Vagina (tissue), 2 donors: ENCODE results near the gene TACR1. TPM values are rescaled to one million over a fixed set of nuclear protein-coding genes. Genes with fewer than 3 reads are reported as not detected.

Experiments
- DNase-seq, 2 donors: peaks; one replicate each; pipeline ENCODE4 v3.0.0-alpha.2; 2017; ENCODE audit errors: extremely low spot score in 2 of 2
- H3K27ac ChIP-seq: fragments of 200-600 bp; sonication (generic); one replicate; pipeline ENCODE4 v1.5.1; 2019
- H3K27me3 ChIP-seq: fragments of 200-600 bp; sonication (generic); one replicate; pipeline ENCODE4 v1.5.1; 2019
- H3K36me3 ChIP-seq, 2 donors: fragments of 200-600 bp; sonication (generic); one replicate each; pipeline ENCODE4 v1.5.1; 2017 to 2019
- H3K4me1 ChIP-seq: fragments of 200-600 bp; sonication (generic); one replicate; pipeline ENCODE4 v1.5.1; 2019
- H3K4me3 ChIP-seq, 2 donors: fragments of 200-600 bp; sonication (generic); 1 replicate in 1 of 2; 2 replicates in 1 of 2; pipeline ENCODE4 v1.5.1; 2016 to 2019
- H3K9me3 ChIP-seq: fragments of 200-600 bp; sonication (generic); one replicate; pipeline ENCODE4 v1.5.1; 2019
- CTCF ChIP-seq, 3 experiments: fragments of 450-650 bp in 2 of 3; fragments of 200-600 bp in 1 of 3; sonication (generic) in 1 of 3; IDR thresholded peaks; one replicate each; pipeline ENCODE4 v1.5.1; 2017 to 2019; ENCODE audit warnings: antibody characterized with exemption in 3 of 3, mild to moderate bottlenecking in 2 of 3, moderate library complexity in 2 of 3
- POLR2A ChIP-seq, 2 donors: fragments of 450-650 bp; IDR thresholded peaks; one replicate each; pipeline ENCODE4 v1.6.1; 2017; ENCODE audit warnings: antibody characterized with exemption in 2 of 2, mild to moderate bottlenecking in 2 of 2, moderate library complexity in 2 of 2
- POLR2AphosphoS5 ChIP-seq, 2 donors: sonication (generic); formaldehyde crosslinking; IDR thresholded peaks; one replicate each; pipeline ENCODE4 v1.9.0; 2017; ENCODE audit warnings: antibody characterized with exemption in 2 of 2, mild to moderate bottlenecking in 2 of 2, low read depth in 1 of 2; ENCODE audit not compliant: insufficient read depth in 1 of 2
- intact Hi-C: fragments of 100-400 bp; cut with DNase I; formaldehyde crosslinking; loops from one replicate; pipeline ENCODE4 v1.15.1; 2023
- total RNA-seq: library from RNA; depleted of rRNA; stranded (reverse); fragments of >200 nt; gene quantifications from one replicate; pipeline ENCODE4 v1.2.3, GENCODE V29; 2016

Gene TACR1
- total RNA-seq, 1 donor from 2014 or later = 8.3 TPM

GRCh38 chr2:75018162-75018561 lies 181.2 kb downstream of the TACR1 start:
- Histone ChIP-seq H3K27ac (no peak overlapping the region), H3K9me3 (no peaks in the 10 kb centered on the region), H3K4me3 (no peak overlapping the region), H3K4me1 (no peaks in the 10 kb centered on the region), H3K36me3 (no peaks in the 10 kb centered on the region), H3K27me3 (no peaks in the 10 kb centered on the region)
- no peak for DNase-seq
- intact Hi-C loops = no loop called here
- TF ChIP-seq POLR2A (IDR thresholded peaks at IDR 0.05) = no peak
- no peak for TF ChIP-seq POLR2AphosphoS5 (IDR thresholded peaks at IDR 0.05; ENCODE audit: insufficient read depth in 1 of 2, low read depth in 1 of 2)
- TF ChIP-seq CTCF (IDR thresholded peaks at IDR 0.05) = no peak

- TF ChIP-seq CTCF (IDR thresholded peaks at IDR 0.05) (no peak), POLR2A (IDR thresholded peaks at IDR 0.05) (no peak), POLR2AphosphoS5 (IDR thresholded peaks at IDR 0.05; ENCODE audit: insufficient read depth in 1 of 2, low read depth in 1 of 2) (no peak)
- no peaks in the 10 kb centered on the region for H3K36me3 ChIP-seq
- no peak for DNase-seq
- H3K27ac ChIP-seq = no peak overlapping the region
- no peaks in the 10 kb centered on the region for H3K27me3 ChIP-seq
- no peak overlapping the region for H3K4me3 ChIP-seq
- intact Hi-C loops = no loop called here
- H3K4me1 ChIP-seq = no peaks in the 10 kb centered on the region
- H3K9me3 ChIP-seq = no peaks in the 10 kb centered on the region
Measured at GRCh38 chr2:75012080-75012479, 187.2 kb downstream of the TACR1 start.

- Histone ChIP-seq H3K4me3 (no peak overlapping the region), H3K36me3 (no peaks in the 10 kb centered on the region), H3K27me3 (no peaks in the 10 kb centered on the region), H3K9me3 (no peaks in the 10 kb centered on the region), H3K4me1 (no peaks in the 10 kb centered on the region), H3K27ac (no peak overlapping the region)
- peak in 1 of 2 donors; percentile 71 for DNase-seq
- TF ChIP-seq CTCF (IDR thresholded peaks at IDR 0.05) = no peak
- TF ChIP-seq POLR2AphosphoS5 (IDR thresholded peaks at IDR 0.05; ENCODE audit: insufficient read depth in 1 of 2, low read depth in 1 of 2) = no peak
- no peak for TF ChIP-seq POLR2A (IDR thresholded peaks at IDR 0.05)
- intact Hi-C loops = no loop called here
Measured at GRCh38 chr2:75010571-75010970, 188.7 kb downstream of the TACR1 start.

- Histone ChIP-seq H3K4me3 (no peak overlapping the region), H3K27me3 (no peaks in the 10 kb centered on the region), H3K36me3 (no peaks in the 10 kb centered on the region), H3K27ac (no peak overlapping the region), H3K4me1 (no peaks in the 10 kb centered on the region), H3K9me3 (no peaks in the 10 kb centered on the region)
- intact Hi-C loops = no loop called here
- TF ChIP-seq POLR2A (IDR thresholded peaks at IDR 0.05) (no peak), POLR2AphosphoS5 (IDR thresholded peaks at IDR 0.05; ENCODE audit: insufficient read depth in 1 of 2, low read depth in 1 of 2) (no peak), CTCF (IDR thresholded peaks at IDR 0.05) (no peak)
- DNase-seq = peak in 1 of 2 donors; percentile 67
Measured at GRCh38 chr2:75007819-75008218, 191.5 kb downstream of the TACR1 start.

- no peaks in the 10 kb centered on the region for H3K4me1 ChIP-seq
- no peaks in the 10 kb centered on the region for H3K27me3 ChIP-seq
- H3K4me3 ChIP-seq = no peak overlapping the region
- peak in 1 of 2 donors; percentile 56 for DNase-seq
- no peaks in the 10 kb centered on the region for H3K36me3 ChIP-seq
- intact Hi-C loops = no loop called here
- H3K9me3 ChIP-seq = no peaks in the 10 kb centered on the region
- TF ChIP-seq POLR2A (IDR thresholded peaks at IDR 0.05) (no peak), POLR2AphosphoS5 (IDR thresholded peaks at IDR 0.05; ENCODE audit: insufficient read depth in 1 of 2, low read depth in 1 of 2) (no peak), CTCF (IDR thresholded peaks at IDR 0.05) (no peak)
- H3K27ac ChIP-seq = no peak overlapping the region
Measured at GRCh38 chr2:75007061-75007460, 192.3 kb downstream of the TACR1 start.
